Measurements from ENCODE around the gene ACTR8.

DNA sequence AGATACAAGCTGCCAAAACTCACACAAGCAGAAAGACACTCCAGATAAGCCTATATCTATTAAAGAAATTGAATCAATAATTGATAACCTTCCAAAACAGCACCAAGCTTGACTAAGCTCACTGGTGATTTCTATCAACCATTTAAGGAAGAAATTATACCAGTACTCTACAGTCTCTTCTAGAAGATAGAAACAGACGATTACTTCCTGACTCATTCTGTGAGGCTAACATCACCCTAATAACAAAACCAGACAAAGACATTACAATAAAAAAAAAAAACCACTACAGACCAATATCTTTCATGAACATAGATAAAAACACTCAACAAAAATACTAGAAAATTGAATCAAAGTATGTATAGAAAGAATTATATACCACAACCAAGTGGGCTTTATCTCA is 55.9 kb downstream of the ACTR8 start:
- TF ChIP-seq CTCF (IDR thresholded peaks at IDR 0.05), result no peak
- no peak for TF ChIP-seq POLR2A (IDR thresholded peaks at IDR 0.05)

Measured in body of pancreas (tissue), 4 donors.